COR-L47 (cell line): ENCODE measurements around the gene PCDH19.

Experiments used
- DNase-seq: peaks from one replicate; lab custom pipeline; 2025; lab: John Stamatoyannopoulos, UW

The PCDH19 gene

GRCh38 chrX:100315566-100315965 is 94.5 kb downstream of the PCDH19 start:
- no peak for DNase-seq

- DNase-seq = no peak
These were observed 110.5 kb downstream of the PCDH19 start for GRCh38 chrX:100299559-100299958.

GRCh38 chrX:100297728-100298127 is 112.3 kb downstream of the PCDH19 start:
- no peak for DNase-seq

- DNase-seq = no peak
These were observed 113.8 kb downstream of the PCDH19 start for GRCh38 chrX:100296183-100296753.

- DNase-seq = no peak
These were observed 115.1 kb downstream of the PCDH19 start for GRCh38 chrX:100294965-100295364.

- no peak for DNase-seq
These were observed 121.0 kb downstream of the PCDH19 start for GRCh38 chrX:100289066-100289558.

- no peak for DNase-seq
These were observed 132.8 kb downstream of the PCDH19 start for GRCh38 chrX:100277231-100277630.

- DNase-seq = no peak
These were observed 135.2 kb downstream of the PCDH19 start for GRCh38 chrX:100274916-100275315.

GRCh38 chrX:100265179-100265578 is 144.9 kb downstream of the PCDH19 start:
- DNase-seq = no peak

- DNase-seq = no peak
These were observed 145.9 kb downstream of the PCDH19 start for GRCh38 chrX:100264200-100264599.

GRCh38 chrX:100263650-100264049 is 146.4 kb downstream of the PCDH19 start:
- no peak for DNase-seq

- no peak for DNase-seq
These were observed 161.1 kb downstream of the PCDH19 start for GRCh38 chrX:100248885-100249493.

GRCh38 chrX:100247826-100248225 is 162.2 kb downstream of the PCDH19 start:
- DNase-seq = no peak

GRCh38 chrX:100244681-100245080 is 165.4 kb downstream of the PCDH19 start:
- DNase-seq = no peak
